ENCODE results near the gene CDC25C. TPM values are rescaled to one million over a fixed set of nuclear protein-coding genes. Genes with fewer than 3 reads are reported as not detected.

CDC25C gene
- polyA plus RNA-seq, 4 donors: 6.7 to 7.6 (median 7.1) TPM

DNA sequence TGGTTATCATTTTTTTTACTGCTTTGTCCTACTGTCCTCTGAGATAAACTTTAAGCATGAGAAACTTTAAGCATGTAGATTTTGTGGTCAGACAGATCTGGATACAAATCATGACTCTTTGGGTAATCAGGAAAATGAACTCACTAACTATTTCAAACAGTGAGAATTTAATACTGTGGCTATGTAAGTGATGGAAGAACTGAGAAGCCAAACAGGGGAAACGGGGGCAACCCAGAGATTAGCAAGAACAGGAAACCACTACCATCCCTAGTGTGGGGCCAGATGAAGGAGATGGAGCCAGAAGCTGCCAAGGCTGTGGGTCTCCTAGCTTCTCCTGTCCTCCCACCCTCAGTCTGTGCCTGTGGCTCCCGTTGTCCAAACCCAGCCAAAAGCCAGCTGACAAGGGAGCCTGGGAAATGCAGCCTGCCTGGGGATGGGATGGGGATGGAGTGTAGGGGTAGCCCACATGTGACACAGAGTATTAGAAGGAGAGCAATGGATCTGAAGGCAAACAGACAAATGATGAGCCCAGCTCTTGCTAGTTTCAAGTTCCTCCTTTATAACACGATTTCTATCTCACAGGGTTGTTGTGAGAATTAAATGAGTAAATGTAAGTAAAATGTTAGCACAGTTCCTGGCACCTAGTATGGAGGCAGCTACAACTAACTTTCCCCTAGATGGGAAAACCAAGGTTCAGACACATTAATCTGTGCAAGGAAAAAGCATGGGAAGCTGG is 90.8 kb downstream of the CDC25C start:
- no peak for DNase-seq (ENCODE audit: low read depth in 4 of 4, low spot score in 3 of 4)

DNA sequence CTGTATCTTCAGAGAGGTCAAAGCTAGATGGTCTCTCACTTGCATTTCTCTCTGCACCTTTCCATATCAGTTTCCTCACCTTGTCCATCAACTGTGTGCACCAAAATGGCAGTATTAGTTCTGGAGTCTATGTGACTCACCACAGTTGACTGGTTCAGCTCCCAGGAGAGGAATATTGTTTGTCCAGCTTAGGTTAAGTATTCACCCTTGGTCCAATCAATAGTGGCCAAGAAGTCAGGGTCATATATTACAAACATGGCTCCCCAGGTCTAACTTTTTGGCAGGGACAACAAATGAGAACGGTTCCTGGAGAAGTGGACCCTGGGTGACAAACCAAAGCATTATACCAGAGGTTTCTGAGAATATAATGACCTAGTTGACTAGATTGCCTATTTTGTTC is 93.6 kb downstream of the CDC25C start:
- DNase-seq (ENCODE audit: low read depth in 4 of 4, low spot score in 3 of 4): no peak

Other genes with a start within 250 kb of the CDC25C start
- gene WNT8A, start 247.8 kb downstream of the CDC25C start, polyA plus RNA-seq (ENCODE audit: insufficient read length in 4 of 4): under 1 TPM; 0.11 to 0.17 (median 0.14) TPM
- gene NME5, start 192.4 kb downstream of the CDC25C start, polyA plus RNA-seq (ENCODE audit: insufficient read length in 4 of 4): 10 to 100 TPM; 20.3 to 28.7 (median 24.0) TPM
- 100 to 1,000 TPM in 3 of 4 donors, 10 to 100 TPM in 1; 98.8 to 134 (median 122) TPM for gene BRD8, start 153.2 kb downstream of the CDC25C start, polyA plus RNA-seq (ENCODE audit: insufficient read length in 4 of 4)
- gene KIF20A, start 152.7 kb downstream of the CDC25C start, polyA plus RNA-seq (ENCODE audit: insufficient read length in 4 of 4): 10 to 100 TPM; 35.1 to 41.9 (median 37.7) TPM
- gene CDC23, start 118.5 kb downstream of the CDC25C start, polyA plus RNA-seq (ENCODE audit: insufficient read length in 4 of 4): 10 to 100 TPM; 53.9 to 68.7 (median 67.0) TPM
- gene GFRA3, start 57.2 kb downstream of the CDC25C start, polyA plus RNA-seq (ENCODE audit: insufficient read length in 4 of 4): 1 to 10 TPM; 2.7 to 7.3 (median 3.9) TPM
- 10 to 100 TPM; 31.0 to 33.1 (median 31.7) TPM for gene FAM53C, start 6.5 kb upstream of the CDC25C start, polyA plus RNA-seq (ENCODE audit: insufficient read length in 4 of 4)
- 10 to 100 TPM; 88.8 to 95.8 (median 94.0) TPM for gene KDM3B, start 20.9 kb upstream of the CDC25C start, polyA plus RNA-seq (ENCODE audit: insufficient read length in 4 of 4)
- 10 to 100 TPM in 2 of 4 donors, 1 to 10 TPM in 2; 7.7 to 12.9 (median 10.2) TPM for gene REEP2, start 107.3 kb upstream of the CDC25C start, polyA plus RNA-seq (ENCODE audit: insufficient read length in 4 of 4)
- gene EGR1, start 133.7 kb upstream of the CDC25C start, polyA plus RNA-seq (ENCODE audit: insufficient read length in 4 of 4): 100 to 1,000 TPM in 2 of 4 donors, 10 to 100 TPM in 2; 27.2 to 420 (median 157) TPM
- 10 to 100 TPM; 69.4 to 84.3 (median 77.9) TPM for gene ETF1, start 211.4 kb upstream of the CDC25C start, polyA plus RNA-seq (ENCODE audit: insufficient read length in 4 of 4)
- 100 to 1,000 TPM; 302 to 349 (median 343) TPM for gene HSPA9, start 243.6 kb upstream of the CDC25C start, polyA plus RNA-seq (ENCODE audit: insufficient read length in 4 of 4)

All from right renal pelvis (tissue), 4 donors.